HEK293 (cell line): Measurements from ENCODE around the gene ZNF273.

Experiments used
- CTCF ChIA-PET: fragments of 350-600 bp; formaldehyde crosslinking; extraction: SDS; loops from one replicate; lab custom pipeline; 2021; ENCODE audit warnings: antibody characterized with exemption; lab: Yijun Ruan, JAX
- POLR2A ChIA-PET: fragments of 300-600 bp; formaldehyde crosslinking; extraction: SDS; loops from one replicate; lab custom pipeline; 2020; ENCODE audit warnings: antibody characterized with exemption, inconsistent platforms; lab: Yijun Ruan, JAX
- H3K27ac ChIP-seq: fragments of 200-500 bp; sonication (Bioruptor generic); 2 replicates; pipeline ENCODE4 v1.5.1; 2014; ENCODE audit warnings: low read depth, low read length, control low read depth, inconsistent platforms; ENCODE audit errors: extremely low read depth
- H3K36me3 ChIP-seq, 2 experiments: fragments of 200-500 bp in 1 of 2; sonication (Bioruptor generic) in 1 of 2; 1 replicate in 1 of 2; 2 replicates in 1 of 2; pipeline ENCODE4 v1.5.1; 2014 to 2017; ENCODE audit warnings: inconsistent platforms in 2 of 2, low read length in 2 of 2; ENCODE audit not compliant: control insufficient read depth in 2 of 2, insufficient read depth in 1 of 2
- H3K4me1 ChIP-seq: fragments of 200-500 bp; sonication (Bioruptor generic); 2 replicates; pipeline ENCODE4 v1.5.1; 2014; ENCODE audit warnings: mild to moderate bottlenecking, low read length, inconsistent platforms; ENCODE audit not compliant: control insufficient read depth, insufficient read depth
- H3K4me3 ChIP-seq: 2 replicates; pipeline ENCODE4 v1.5.1; 2011; ENCODE audit warnings: low read depth, mild to moderate bottlenecking, control low read depth, low read length, moderate library complexity
- H3K9me3 ChIP-seq: fragments of 200-500 bp; sonication (Bioruptor generic); 2 replicates; pipeline ENCODE4 v1.5.1; 2014; ENCODE audit warnings: low read depth, low read length, inconsistent platforms; ENCODE audit not compliant: control insufficient read depth, insufficient read depth
- GLI2 ChIP-seq: fragments of 450-650 bp; formaldehyde crosslinking; IDR thresholded peaks from 2 replicates; pipeline ENCODE4; 2017; ENCODE audit warnings: missing biosample characterization, missing genetic modification characterization, low read depth, borderline replicate concordance
- HOXA7 ChIP-seq: sonication (generic); formaldehyde crosslinking; IDR thresholded peaks from 2 replicates; pipeline ENCODE4 v1.8.1; 2022; ENCODE audit warnings: missing genetic modification reagents, borderline replicate concordance
- SETDB1 ChIP-seq: IDR thresholded peaks from one replicate; pipeline ENCODE4 v1.6.1; 2017; ENCODE audit warnings: mild to moderate bottlenecking, low read length, moderate library complexity, mixed read lengths; ENCODE audit not compliant: insufficient read length
- SP2 ChIP-seq: fragments of 450-650 bp; formaldehyde crosslinking; IDR thresholded peaks from 2 replicates; pipeline ENCODE4 v1.5.1; 2016; ENCODE audit warnings: missing biosample characterization, missing genetic modification characterization
- SP3 ChIP-seq: fragments of 450-650 bp; formaldehyde crosslinking; IDR thresholded peaks from 2 replicates; pipeline ENCODE4 v1.5.1; 2016; ENCODE audit warnings: missing biosample characterization, missing genetic modification characterization
- YY2 ChIP-seq: fragments of 450-650 bp; formaldehyde crosslinking; IDR thresholded peaks from 2 replicates; pipeline ENCODE4 v1.5.1; 2016; ENCODE audit warnings: missing biosample characterization, missing genetic modification characterization
- ZNF202 ChIP-seq: fragments of 450-650 bp; formaldehyde crosslinking; IDR thresholded peaks from 2 replicates; pipeline ENCODE4 v1.5.1; 2016; ENCODE audit warnings: missing biosample characterization, missing genetic modification characterization, borderline replicate concordance
- ZNF555 ChIP-seq: fragments of 450-650 bp; formaldehyde crosslinking; conservative IDR thresholded peaks from 2 replicates; pipeline ENCODE4 v1.5.1; 2017; ENCODE audit warnings: missing biosample characterization, mild to moderate bottlenecking, missing genetic modification characterization, inconsistent platforms
- ZNF560 ChIP-seq: fragments of 450-650 bp; formaldehyde crosslinking; IDR thresholded peaks from 2 replicates; pipeline ENCODE4 v1.5.1; 2017; ENCODE audit warnings: missing biosample characterization, missing genetic modification characterization, borderline replicate concordance
- ZNF777 ChIP-seq: fragments of 450-650 bp; formaldehyde crosslinking; IDR thresholded peaks from 2 replicates; pipeline ENCODE4 v1.5.1; 2017; ENCODE audit warnings: missing biosample characterization, missing genetic modification characterization, borderline replicate concordance
- ZSCAN16 ChIP-seq: fragments of 450-650 bp; formaldehyde crosslinking; IDR thresholded peaks from 2 replicates; pipeline ENCODE4 v1.5.1; 2016; ENCODE audit warnings: missing biosample characterization, missing genetic modification characterization
- ZXDB ChIP-seq: fragments of 450-650 bp; formaldehyde crosslinking; IDR thresholded peaks from 2 replicates; pipeline ENCODE4 v1.5.1; 2016; ENCODE audit warnings: missing biosample characterization, missing genetic modification characterization
- TF ChIP-seq, protein P1 (sequence below): fragments of 450-650 bp; IDR thresholded peaks from 2 replicates; pipeline ENCODE4 v1.5.1; 2018; ENCODE audit warnings: missing biosample characterization, mild to moderate bottlenecking, missing genetic modification characterization
- TF ChIP-seq, protein P2 (sequence below): fragments of 450-650 bp; formaldehyde crosslinking; IDR thresholded peaks from 2 replicates; pipeline ENCODE4 v1.5.1; 2017; ENCODE audit warnings: missing biosample characterization, mild to moderate bottlenecking, missing genetic modification characterization, moderate library complexity
- TF ChIP-seq, protein P3 (sequence below): fragments of 450-650 bp; formaldehyde crosslinking; IDR thresholded peaks from 2 replicates; pipeline ENCODE4 v1.5.1; 2016; ENCODE audit warnings: missing biosample characterization, missing genetic modification characterization, borderline replicate concordance
- TF ChIP-seq, protein P4 (sequence below): fragments of 450-650 bp; formaldehyde crosslinking; IDR thresholded peaks from 2 replicates; pipeline ENCODE4 v1.5.1; 2016; ENCODE audit warnings: missing biosample characterization, missing genetic modification characterization
- TF ChIP-seq, protein P5 (sequence below): fragments of 450-650 bp; formaldehyde crosslinking; IDR thresholded peaks from 2 replicates; pipeline ENCODE4 v1.5.1; 2017; ENCODE audit warnings: missing biosample characterization, missing genetic modification characterization
- TF ChIP-seq, protein P6 (sequence below): fragments of 450-650 bp; formaldehyde crosslinking; IDR thresholded peaks from 2 replicates; pipeline ENCODE4 v1.5.1; 2016; ENCODE audit warnings: missing biosample characterization, missing genetic modification characterization
- TF ChIP-seq, protein P7 (sequence below): fragments of 450-650 bp; formaldehyde crosslinking; IDR thresholded peaks from 2 replicates; pipeline ENCODE4 v1.5.1; 2016; ENCODE audit warnings: missing biosample characterization, missing genetic modification characterization, borderline replicate concordance

The ZNF273 gene

DNA sequence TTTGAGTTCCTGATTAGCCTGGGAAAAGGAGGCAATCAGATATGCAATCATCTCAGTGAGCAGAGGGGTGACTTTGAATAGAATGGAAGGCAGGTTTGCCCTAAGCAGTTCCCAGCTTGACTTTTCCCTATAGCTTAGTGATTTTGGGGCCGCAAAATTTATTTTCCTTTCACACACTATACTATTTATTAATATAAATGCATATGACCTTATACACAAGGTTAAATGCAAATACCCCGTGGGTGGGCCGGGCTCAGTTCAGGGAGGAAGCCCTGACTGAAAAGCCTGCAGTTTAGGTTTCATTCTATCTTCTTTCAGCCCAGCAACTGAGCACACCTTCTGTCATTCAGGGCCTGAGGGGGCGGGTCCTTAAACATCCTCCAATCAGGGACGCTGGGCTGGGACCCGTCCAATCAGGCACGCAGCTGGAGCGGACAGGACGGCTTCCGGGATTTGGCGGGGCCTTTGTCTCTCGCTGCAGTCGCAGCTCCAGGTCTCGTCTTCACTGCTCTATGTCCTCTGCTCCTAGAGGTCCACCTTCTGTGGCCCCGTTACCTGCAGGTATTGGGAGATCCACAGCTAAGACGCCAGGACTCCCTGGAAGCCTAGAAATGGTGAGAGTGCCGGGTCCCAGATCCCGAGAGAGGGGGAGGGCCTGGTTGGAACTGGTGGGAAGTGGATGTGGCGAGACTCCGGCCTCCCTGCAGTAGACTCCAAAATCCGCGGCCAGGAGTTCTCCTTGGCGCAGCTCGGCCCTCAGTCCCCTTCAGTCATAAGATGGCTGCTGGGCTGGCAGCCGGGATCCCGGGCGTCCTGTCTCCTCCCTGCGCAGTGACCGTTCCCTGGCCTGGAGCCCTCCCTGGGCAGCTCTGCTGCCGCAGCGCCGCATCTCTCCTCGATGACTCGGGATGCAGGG, at the start of gene ZNF273 (continued):
- TF ChIP-seq, protein P1, sequence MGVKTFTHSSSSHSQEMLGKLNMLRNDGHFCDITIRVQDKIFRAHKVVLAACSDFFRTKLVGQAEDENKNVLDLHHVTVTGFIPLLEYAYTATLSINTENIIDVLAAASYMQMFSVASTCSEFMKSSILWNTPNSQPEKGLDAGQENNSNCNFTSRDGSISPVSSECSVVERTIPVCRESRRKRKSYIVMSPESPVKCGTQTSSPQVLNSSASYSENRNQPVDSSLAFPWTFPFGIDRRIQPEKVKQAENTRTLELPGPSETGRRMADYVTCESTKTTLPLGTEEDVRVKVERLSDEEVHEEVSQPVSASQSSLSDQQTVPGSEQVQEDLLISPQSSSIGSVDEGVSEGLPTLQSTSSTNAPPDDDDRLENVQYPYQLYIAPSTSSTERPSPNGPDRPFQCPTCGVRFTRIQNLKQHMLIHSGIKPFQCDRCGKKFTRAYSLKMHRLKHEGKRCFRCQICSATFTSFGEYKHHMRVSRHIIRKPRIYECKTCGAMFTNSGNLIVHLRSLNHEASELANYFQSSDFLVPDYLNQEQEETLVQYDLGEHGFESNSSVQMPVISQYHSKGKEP (tag by site-specific recombination), result no peak
- TF ChIP-seq, protein P2, sequence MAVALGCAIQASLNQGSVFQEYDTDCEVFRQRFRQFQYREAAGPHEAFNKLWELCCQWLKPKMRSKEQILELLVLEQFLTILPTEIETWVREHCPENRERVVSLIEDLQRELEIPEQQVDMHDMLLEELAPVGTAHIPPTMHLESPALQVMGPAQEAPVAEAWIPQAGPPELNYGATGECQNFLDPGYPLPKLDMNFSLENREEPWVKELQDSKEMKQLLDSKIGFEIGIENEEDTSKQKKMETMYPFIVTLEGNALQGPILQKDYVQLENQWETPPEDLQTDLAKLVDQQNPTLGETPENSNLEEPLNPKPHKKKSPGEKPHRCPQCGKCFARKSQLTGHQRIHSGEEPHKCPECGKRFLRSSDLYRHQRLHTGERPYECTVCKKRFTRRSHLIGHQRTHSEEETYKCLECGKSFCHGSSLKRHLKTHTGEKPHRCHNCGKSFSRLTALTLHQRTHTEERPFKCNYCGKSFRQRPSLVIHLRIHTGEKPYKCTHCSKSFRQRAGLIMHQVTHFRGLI (tag by site-specific recombination), result no peak
- TF ChIP-seq ZNF202 (tag by site-specific recombination) (no peak), SP3 (tag by site-specific recombination) (peak; percentile 61; the same call in 1 of the 2 replicates), ZXDB (tag by site-specific recombination) (0 out of 2 replicates have a peak, but pooled peaks have one; percentile 30), ZSCAN16 (no peak), HOXA7 (CRISPR knock-in tag) (no peak)
- TF ChIP-seq, protein P3, sequence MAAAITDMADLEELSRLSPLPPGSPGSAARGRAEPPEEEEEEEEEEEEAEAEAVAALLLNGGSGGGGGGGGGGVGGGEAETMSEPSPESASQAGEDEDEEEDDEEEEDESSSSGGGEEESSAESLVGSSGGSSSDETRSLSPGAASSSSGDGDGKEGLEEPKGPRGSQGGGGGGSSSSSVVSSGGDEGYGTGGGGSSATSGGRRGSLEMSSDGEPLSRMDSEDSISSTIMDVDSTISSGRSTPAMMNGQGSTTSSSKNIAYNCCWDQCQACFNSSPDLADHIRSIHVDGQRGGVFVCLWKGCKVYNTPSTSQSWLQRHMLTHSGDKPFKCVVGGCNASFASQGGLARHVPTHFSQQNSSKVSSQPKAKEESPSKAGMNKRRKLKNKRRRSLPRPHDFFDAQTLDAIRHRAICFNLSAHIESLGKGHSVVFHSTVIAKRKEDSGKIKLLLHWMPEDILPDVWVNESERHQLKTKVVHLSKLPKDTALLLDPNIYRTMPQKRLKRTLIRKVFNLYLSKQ, result no peak
- TF ChIP-seq, protein P4, sequence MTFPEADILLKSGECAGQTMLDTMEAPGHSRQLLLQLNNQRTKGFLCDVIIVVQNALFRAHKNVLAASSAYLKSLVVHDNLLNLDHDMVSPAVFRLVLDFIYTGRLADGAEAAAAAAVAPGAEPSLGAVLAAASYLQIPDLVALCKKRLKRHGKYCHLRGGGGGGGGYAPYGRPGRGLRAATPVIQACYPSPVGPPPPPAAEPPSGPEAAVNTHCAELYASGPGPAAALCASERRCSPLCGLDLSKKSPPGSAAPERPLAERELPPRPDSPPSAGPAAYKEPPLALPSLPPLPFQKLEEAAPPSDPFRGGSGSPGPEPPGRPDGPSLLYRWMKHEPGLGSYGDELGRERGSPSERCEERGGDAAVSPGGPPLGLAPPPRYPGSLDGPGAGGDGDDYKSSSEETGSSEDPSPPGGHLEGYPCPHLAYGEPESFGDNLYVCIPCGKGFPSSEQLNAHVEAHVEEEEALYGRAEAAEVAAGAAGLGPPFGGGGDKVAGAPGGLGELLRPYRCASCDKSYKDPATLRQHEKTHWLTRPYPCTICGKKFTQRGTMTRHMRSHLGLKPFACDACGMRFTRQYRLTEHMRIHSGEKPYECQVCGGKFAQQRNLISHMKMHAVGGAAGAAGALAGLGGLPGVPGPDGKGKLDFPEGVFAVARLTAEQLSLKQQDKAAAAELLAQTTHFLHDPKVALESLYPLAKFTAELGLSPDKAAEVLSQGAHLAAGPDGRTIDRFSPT (tag by site-specific recombination), result no peak

DNA sequence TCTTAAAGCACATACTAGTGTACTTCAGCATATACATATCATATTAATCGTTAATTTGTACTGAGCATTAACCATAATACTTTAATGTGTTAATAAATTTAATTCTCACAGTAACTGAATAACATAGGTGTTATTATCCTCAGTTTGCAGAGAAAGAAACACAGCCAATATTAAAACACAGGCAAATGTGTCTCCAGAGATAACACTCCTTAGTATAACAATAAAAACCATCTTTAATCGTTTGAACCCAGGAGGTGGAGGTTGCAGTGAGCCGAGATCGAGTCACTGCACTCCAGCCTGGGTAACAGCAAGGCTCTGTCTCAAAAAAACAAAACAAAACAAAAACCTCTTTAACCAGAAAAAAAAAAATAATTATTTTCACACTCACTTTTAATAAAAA, 49.4 kb upstream of the ZNF273 start:
- no peaks in the 10 kb centered on the region for H3K36me3 ChIP-seq
- no peaks in the 10 kb centered on the region for H3K9me3 ChIP-seq
- H3K4me1 ChIP-seq, result no peaks in the 10 kb centered on the region
- ChIA-PET POLR2A (no interaction called here), CTCF (no interaction called here)
- H3K27ac ChIP-seq, result no peak overlapping the region
- no peak overlapping the region for H3K4me3 ChIP-seq
- TF ChIP-seq GLI2 (no peak), YY2 (tag by site-specific recombination) (no peak), ZNF777 (tag by site-specific recombination) (no peak), ZNF560 (tag by site-specific recombination) (no peak), SP2 (tag by site-specific recombination) (no peak), ZNF555 (tag by site-specific recombination) (no peak), SETDB1 (no peak)
- TF ChIP-seq, protein P5, sequence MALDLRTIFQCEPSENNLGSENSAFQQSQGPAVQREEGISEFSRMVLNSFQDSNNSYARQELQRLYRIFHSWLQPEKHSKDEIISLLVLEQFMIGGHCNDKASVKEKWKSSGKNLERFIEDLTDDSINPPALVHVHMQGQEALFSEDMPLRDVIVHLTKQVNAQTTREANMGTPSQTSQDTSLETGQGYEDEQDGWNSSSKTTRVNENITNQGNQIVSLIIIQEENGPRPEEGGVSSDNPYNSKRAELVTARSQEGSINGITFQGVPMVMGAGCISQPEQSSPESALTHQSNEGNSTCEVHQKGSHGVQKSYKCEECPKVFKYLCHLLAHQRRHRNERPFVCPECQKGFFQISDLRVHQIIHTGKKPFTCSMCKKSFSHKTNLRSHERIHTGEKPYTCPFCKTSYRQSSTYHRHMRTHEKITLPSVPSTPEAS (tag by site-specific recombination), result no peak
- TF ChIP-seq, protein P6, sequence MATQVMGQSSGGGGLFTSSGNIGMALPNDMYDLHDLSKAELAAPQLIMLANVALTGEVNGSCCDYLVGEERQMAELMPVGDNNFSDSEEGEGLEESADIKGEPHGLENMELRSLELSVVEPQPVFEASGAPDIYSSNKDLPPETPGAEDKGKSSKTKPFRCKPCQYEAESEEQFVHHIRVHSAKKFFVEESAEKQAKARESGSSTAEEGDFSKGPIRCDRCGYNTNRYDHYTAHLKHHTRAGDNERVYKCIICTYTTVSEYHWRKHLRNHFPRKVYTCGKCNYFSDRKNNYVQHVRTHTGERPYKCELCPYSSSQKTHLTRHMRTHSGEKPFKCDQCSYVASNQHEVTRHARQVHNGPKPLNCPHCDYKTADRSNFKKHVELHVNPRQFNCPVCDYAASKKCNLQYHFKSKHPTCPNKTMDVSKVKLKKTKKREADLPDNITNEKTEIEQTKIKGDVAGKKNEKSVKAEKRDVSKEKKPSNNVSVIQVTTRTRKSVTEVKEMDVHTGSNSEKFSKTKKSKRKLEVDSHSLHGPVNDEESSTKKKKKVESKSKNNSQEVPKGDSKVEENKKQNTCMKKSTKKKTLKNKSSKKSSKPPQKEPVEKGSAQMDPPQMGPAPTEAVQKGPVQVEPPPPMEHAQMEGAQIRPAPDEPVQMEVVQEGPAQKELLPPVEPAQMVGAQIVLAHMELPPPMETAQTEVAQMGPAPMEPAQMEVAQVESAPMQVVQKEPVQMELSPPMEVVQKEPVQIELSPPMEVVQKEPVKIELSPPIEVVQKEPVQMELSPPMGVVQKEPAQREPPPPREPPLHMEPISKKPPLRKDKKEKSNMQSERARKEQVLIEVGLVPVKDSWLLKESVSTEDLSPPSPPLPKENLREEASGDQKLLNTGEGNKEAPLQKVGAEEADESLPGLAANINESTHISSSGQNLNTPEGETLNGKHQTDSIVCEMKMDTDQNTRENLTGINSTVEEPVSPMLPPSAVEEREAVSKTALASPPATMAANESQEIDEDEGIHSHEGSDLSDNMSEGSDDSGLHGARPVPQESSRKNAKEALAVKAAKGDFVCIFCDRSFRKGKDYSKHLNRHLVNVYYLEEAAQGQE (tag by site-specific recombination), result no peak
- TF ChIP-seq, protein P7, sequence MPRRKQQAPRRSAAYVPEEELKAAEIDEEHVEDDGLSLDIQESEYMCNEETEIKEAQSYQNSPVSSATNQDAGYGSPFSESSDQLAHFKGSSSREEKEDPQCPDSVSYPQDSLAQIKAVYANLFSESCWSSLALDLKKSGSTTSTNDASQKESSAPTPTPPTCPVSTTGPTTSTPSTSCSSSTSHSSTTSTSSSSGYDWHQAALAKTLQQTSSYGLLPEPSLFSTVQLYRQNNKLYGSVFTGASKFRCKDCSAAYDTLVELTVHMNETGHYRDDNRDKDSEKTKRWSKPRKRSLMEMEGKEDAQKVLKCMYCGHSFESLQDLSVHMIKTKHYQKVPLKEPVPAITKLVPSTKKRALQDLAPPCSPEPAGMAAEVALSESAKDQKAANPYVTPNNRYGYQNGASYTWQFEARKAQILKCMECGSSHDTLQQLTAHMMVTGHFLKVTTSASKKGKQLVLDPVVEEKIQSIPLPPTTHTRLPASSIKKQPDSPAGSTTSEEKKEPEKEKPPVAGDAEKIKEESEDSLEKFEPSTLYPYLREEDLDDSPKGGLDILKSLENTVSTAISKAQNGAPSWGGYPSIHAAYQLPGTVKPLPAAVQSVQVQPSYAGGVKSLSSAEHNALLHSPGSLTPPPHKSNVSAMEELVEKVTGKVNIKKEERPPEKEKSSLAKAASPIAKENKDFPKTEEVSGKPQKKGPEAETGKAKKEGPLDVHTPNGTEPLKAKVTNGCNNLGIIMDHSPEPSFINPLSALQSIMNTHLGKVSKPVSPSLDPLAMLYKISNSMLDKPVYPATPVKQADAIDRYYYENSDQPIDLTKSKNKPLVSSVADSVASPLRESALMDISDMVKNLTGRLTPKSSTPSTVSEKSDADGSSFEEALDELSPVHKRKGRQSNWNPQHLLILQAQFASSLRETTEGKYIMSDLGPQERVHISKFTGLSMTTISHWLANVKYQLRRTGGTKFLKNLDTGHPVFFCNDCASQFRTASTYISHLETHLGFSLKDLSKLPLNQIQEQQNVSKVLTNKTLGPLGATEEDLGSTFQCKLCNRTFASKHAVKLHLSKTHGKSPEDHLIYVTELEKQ (tag by site-specific recombination), result no peak
